ENCODE data around the gene MROH7.

MROH7 gene

GRCh38 chr1:54686155-54686554, 44.6 kb downstream of the MROH7 start:
- TF ChIP-seq ZNF621 (tag by site-specific recombination; IDR thresholded peaks at IDR 0.05) (no peak), ZNF473 (tag by site-specific recombination; IDR thresholded peaks at IDR 0.05) (no peak), ZNF843 (tag by site-specific recombination; IDR thresholded peaks at IDR 0.05) (no peak), ZNF146 (tag by site-specific recombination; IDR thresholded peaks at IDR 0.05) (no peak), ZNF585B (tag by site-specific recombination; IDR thresholded peaks at IDR 0.05) (no peak), ZSCAN23 (tag by site-specific recombination; IDR thresholded peaks at IDR 0.05) (no peak), ZNF175 (tag by site-specific recombination; IDR thresholded peaks at IDR 0.05) (no peak), ZNF311 (tag by site-specific recombination; IDR thresholded peaks at IDR 0.05; ENCODE audit: borderline replicate concordance) (no peak)
- CTCF ChIA-PET: interaction anchor here (1.0 kb wide), 1 partner anchor 264 kb away, joined by 3 read pairs; no protein-coding TSS in a partner anchor
- POLR2A ChIA-PET: no interaction called here

GRCh38 chr1:54694771-54695170, 53.2 kb downstream of the MROH7 start:
- no peaks in the 10 kb centered on the region for H3K4me1 ChIP-seq (ENCODE audit: control insufficient read depth, insufficient read depth, low read length)
- no peak overlapping the region for H3K27ac ChIP-seq (ENCODE audit: extremely low read depth, low read depth, low read length)
- POLR2A ChIA-PET: no interaction called here
- H3K4me3 ChIP-seq (ENCODE audit: low read depth, low read length): no peak overlapping the region
- no peaks in the 10 kb centered on the region for H3K36me3 ChIP-seq (ENCODE audit: control insufficient read depth in 2 of 2, insufficient read depth in 1 of 2, low read length in 2 of 2)
- no peak for TF ChIP-seq ZNF658 (tag by site-specific recombination; IDR thresholded peaks at IDR 0.05)
- no peak for TF ChIP-seq ZNF19 (tag by site-specific recombination; IDR thresholded peaks at IDR 0.05; ENCODE audit: low read depth)
- TF ChIP-seq ZBTB20 (tag by site-specific recombination; IDR thresholded peaks at IDR 0.05): no peak
- TF ChIP-seq PRDM4 (tag by site-specific recombination; IDR thresholded peaks at IDR 0.05): no peak
- no peak for TF ChIP-seq ZNF266 (tag by site-specific recombination; IDR thresholded peaks at IDR 0.05; ENCODE audit: low read depth)
- no peaks in the 10 kb centered on the region for H3K9me3 ChIP-seq (ENCODE audit: control insufficient read depth, insufficient read depth, low read depth, low read length)
- CTCF ChIA-PET: no interaction called here

More at GRCh38 chr1:54686155-54686554, 44.6 kb downstream of the MROH7 start:
- Histone ChIP-seq H3K27ac (ENCODE audit: extremely low read depth, low read depth, low read length) (no peak overlapping the region), H3K4me3 (ENCODE audit: low read depth, low read length) (no peak overlapping the region), H3K36me3 (ENCODE audit: control insufficient read depth in 2 of 2, insufficient read depth in 1 of 2, low read length in 2 of 2) (no peaks in the 10 kb centered on the region), H3K9me3 (ENCODE audit: control insufficient read depth, insufficient read depth, low read depth, low read length) (no peaks in the 10 kb centered on the region), H3K4me1 (ENCODE audit: control insufficient read depth, insufficient read depth, low read length) (no peaks in the 10 kb centered on the region)

DNA sequence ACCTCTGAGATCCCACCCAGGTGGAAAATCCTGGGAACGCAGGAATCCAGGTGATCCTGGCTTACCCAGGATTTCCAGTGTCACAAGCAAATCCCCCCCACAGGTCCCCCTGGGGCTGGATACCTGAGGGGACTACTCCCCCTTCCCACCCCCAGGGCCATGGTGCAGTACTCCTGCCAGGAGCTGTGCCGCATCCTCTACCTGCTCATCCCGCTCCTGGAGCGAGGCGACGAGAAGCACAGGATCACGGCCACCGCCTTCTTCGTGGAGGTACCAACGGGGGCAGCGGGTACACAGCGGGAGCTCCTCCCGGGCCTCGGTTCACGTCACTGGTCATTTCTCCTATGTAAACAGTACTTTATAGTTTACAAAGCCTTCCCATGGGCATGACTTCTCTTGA, 53.6 kb downstream of the MROH7 start:
- no peaks in the 10 kb centered on the region for H3K4me1 ChIP-seq (ENCODE audit: control insufficient read depth, insufficient read depth, low read length)
- no peaks in the 10 kb centered on the region for H3K36me3 ChIP-seq (ENCODE audit: control insufficient read depth in 2 of 2, insufficient read depth in 1 of 2, low read length in 2 of 2)
- no peak overlapping the region for H3K27ac ChIP-seq (ENCODE audit: extremely low read depth, low read depth, low read length)
- no peaks in the 10 kb centered on the region for H3K9me3 ChIP-seq (ENCODE audit: control insufficient read depth, insufficient read depth, low read depth, low read length)
- TF ChIP-seq ZNF677 (tag by site-specific recombination; IDR thresholded peaks at IDR 0.05) (peak; percentile 77; the same call in 1 of the 2 replicates), ZBTB44 (tag by site-specific recombination; IDR thresholded peaks at IDR 0.05) (no peak)
- ChIA-PET POLR2A (no interaction called here), CTCF (no interaction called here)
- no peak overlapping the region for H3K4me3 ChIP-seq (ENCODE audit: low read depth, low read length)

GRCh38 chr1:54695764-54696163, 54.2 kb downstream of the MROH7 start:
- H3K4me3 ChIP-seq (ENCODE audit: low read depth, low read length): no peak overlapping the region
- CTCF ChIA-PET: no interaction called here
- no peak overlapping the region for H3K27ac ChIP-seq (ENCODE audit: extremely low read depth, low read depth, low read length)
- POLR2A ChIA-PET: no interaction called here
- no peaks in the 10 kb centered on the region for H3K4me1 ChIP-seq (ENCODE audit: control insufficient read depth, insufficient read depth, low read length)
- no peaks in the 10 kb centered on the region for H3K36me3 ChIP-seq (ENCODE audit: control insufficient read depth in 2 of 2, insufficient read depth in 1 of 2, low read length in 2 of 2)
- H3K9me3 ChIP-seq (ENCODE audit: control insufficient read depth, insufficient read depth, low read depth, low read length): no peaks in the 10 kb centered on the region
- no peak for TF ChIP-seq ZNF202 (tag by site-specific recombination; IDR thresholded peaks at IDR 0.05; ENCODE audit: borderline replicate concordance)
- TF ChIP-seq KLF8 (tag by site-specific recombination; IDR thresholded peaks at IDR 0.05): no peak
- no peak for TF ChIP-seq ZNF2 (tag by site-specific recombination; IDR thresholded peaks at IDR 0.05)
- TF ChIP-seq ZNF146 (tag by site-specific recombination; IDR thresholded peaks at IDR 0.05): no peak
- TF ChIP-seq ZNF23 (tag by site-specific recombination; IDR thresholded peaks at IDR 0.05; ENCODE audit: borderline replicate concordance): no peak
- TF ChIP-seq, protein P1, sequence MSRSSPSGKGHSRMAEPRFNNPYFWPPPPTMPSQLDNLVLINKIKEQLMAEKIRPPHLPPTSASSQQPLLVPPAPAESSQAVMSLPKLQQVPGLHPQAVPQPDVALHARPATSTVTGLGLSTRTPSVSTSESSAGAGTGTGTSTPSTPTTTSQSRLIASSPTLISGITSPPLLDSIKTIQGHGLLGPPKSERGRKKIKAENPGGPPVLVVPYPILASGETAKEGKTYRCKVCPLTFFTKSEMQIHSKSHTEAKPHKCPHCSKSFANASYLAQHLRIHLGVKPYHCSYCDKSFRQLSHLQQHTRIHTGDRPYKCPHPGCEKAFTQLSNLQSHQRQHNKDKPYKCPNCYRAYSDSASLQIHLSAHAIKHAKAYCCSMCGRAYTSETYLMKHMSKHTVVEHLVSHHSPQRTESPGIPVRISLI (tag by site-specific recombination; IDR thresholded peaks at IDR 0.05): no peak
- TF ChIP-seq ZNF768 (tag by site-specific recombination; IDR thresholded peaks at IDR 0.05): no peak
- TF ChIP-seq, protein P2, sequence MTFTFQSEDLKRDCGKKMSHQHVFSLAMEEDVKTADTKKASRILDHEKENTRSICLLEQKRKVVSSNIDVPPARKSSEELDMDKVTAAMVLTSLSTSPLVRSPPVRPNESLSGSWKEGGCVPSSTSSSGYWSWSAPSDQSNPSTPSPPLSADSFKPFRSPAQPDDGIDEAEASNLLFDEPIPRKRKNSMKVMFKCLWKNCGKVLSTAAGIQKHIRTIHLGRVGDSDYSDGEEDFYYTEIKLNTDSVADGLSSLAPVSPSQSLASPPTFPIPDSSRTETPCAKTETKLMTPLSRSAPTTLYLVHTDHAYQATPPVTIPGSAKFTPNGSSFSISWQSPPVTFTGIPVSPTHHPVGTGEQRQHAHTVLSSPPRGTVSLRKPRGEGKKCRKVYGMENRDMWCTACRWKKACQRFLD (tag by site-specific recombination; IDR thresholded peaks at IDR 0.05): no peak
- TF ChIP-seq ZNF214 (tag by site-specific recombination; IDR thresholded peaks at IDR 0.05; ENCODE audit: borderline replicate concordance): no peak
- no peak for TF ChIP-seq ZBTB21 (tag by site-specific recombination; IDR thresholded peaks at IDR 0.05)
- no peak for TF ChIP-seq YY1 (tag by site-specific recombination; IDR thresholded peaks at IDR 0.05)
